ENCODE results near the gene SPACA5.
"Not testable (repeated sequence)": the region's sequence is repeated elsewhere in the genome, so short reads cannot be mapped to it uniquely, and the experiment has no call there.

Gene SPACA5

GRCh38 chrX:48021026-48021900 lies 14.5 kb downstream of the SPACA5 start:
- DNase-seq (ENCODE audit: low spot score) = peak; percentile 81

DNA sequence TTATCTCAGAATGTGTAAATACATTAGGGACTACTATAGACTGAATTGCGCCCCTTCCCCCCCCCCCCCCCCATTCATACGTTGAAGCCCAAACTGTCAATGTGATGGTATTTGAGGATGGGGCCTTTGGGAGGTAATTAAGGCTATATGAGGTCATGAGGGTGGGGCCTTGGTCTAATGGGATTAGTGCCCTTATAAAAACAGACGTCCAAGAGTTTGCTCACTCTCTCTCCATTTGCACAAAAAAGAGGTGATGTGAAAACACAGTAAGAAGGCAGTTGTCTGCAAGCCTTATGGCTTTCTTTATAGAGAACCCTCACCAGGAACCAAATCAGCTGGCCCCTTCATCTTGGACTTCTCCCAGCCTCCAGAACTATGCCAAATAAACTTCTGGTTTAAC lies 15.3 kb downstream of the SPACA5 start:
- no peak for DNase-seq (ENCODE audit: low spot score)

DNA sequence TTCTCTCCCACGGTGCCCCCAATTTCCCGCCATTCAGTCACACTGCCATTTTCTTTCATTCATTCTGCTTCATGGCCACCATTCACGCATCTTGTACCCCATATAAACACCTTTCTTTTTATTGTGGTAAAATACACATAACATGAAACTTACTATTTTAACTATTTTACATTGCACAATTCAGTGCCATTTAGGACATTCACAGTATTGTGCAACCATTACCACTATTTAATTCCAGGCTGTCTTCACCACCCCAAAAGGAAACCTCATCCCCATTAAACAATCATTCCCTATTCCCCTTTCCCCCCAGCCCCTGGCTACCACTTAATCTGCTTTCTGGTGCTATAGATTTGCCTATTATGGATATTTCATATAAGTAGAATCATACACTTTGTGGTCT lies 15.9 kb downstream of the SPACA5 start:
- no peak for DNase-seq (ENCODE audit: low spot score)

- peak; percentile 72 for DNase-seq (ENCODE audit: low spot score)
Measured at GRCh38 chrX:48025561-48025960, 18.8 kb downstream of the SPACA5 start.

DNA sequence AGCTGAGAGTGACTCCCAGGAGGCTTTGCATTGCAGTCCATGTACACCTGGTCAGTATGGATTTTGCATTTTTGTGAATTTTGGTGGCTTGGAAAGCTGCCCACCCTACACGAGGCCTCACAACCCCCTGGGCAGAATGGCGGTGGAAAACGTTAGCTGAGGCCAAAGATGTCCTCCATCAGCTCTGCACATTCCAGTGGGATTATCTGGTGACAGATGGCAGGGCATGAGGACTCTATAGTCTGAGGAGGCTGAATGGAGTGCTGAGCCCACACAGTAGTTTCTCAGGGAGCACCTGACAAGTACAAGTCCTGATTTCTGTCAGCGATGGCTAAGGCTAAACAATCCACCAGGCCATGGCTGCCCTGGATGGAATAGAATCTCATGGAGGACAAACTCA lies 20.8 kb downstream of the SPACA5 start:
- DNase-seq (ENCODE audit: low spot score) = not testable (repeated sequence)

GRCh38 chrX:48028091-48028490 lies 21.3 kb downstream of the SPACA5 start:
- DNase-seq (ENCODE audit: low spot score) = no peak

DNA sequence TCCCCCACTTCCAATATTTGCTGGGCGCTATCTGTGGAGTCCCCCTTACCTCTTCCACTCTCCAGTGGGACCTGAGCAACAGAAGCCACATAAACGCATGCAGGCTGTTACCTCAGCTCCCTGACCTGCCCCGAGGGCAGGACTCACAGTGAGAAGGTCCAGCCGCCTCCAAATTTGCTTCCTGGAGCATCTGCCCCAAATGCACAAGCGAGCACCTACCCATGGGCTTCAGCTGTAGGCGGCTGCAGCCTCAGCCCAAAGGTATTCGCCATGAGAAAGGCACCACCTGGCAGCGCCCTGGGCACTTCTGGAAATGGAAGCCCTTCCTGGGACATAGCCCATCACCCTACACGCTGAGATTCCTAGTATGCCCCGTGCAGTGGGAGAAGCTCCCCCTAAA lies 23.4 kb downstream of the SPACA5 start:
- DNase-seq (ENCODE audit: low spot score) = no peak

GRCh38 chrX:48030641-48031173 lies 23.9 kb downstream of the SPACA5 start:
- not testable (repeated sequence) for DNase-seq (ENCODE audit: low spot score)

- DNase-seq (ENCODE audit: low spot score) = no peak
Measured at GRCh38 chrX:48035891-48036290, 29.1 kb downstream of the SPACA5 start.

GRCh38 chrX:48043056-48043455 lies 36.3 kb downstream of the SPACA5 start:
- DNase-seq (ENCODE audit: low spot score) = no peak

DNA sequence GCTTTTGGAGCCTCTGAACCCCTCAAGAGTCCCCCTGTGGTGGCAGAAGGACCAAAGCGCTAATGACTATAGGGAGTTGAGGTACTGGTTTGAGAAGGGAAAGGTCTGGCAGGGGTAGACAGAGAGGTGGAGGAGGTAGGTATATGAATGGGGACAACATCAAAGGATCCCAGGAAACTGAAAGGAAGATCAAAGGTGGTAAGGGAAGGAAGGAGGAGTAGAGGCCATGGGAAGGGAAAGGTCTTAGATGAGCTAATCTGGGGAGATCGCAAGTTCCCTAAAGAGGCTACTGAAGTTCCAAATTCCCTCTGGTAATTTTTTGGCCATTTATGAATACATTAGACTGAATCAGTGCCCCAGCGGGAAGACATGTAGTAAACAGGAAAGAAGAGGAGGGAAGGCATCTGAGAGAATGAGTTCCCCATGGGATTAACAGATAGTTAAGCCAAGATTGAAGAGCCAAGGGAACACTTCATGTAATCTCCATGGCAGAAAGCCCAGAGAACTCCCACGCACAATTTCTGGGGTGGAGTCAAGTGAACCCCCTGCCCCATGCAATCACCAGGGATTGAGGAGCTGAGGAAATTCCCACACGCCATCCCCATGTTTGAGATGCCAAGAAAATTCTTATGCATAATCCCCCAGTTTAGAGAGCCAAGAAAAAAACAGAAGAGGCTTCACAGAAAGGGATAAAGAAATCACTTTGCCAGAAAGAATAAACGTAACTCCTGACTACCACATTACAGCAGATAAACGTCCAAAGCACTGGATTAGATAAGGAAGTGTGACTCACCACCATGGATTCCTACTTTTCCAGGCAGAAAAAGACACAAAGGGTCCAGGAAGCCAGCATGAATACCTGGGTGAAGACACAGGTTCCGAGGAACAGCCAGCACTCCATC lies 38.9 kb downstream of the SPACA5 start:
- no peak for DNase-seq (ENCODE audit: low spot score)

DNA sequence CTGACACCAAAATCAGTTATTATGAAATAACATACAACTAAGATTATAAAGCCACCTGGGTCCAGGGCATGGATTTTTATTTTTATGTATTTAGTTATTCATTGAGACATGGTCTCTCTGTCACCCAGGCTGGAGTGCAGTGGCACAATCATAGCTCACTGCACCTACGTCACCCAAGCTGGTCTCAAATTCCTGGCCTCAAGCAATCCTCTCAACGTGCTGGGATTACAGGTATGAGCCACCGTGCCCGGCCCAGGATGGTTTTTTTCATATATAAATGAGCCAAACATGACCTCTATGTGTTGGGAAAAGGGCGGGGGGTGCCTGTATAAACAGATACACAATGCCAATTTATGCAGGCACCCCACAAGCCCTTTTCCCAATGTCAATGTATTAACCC lies 40.1 kb downstream of the SPACA5 start:
- DNase-seq (ENCODE audit: low spot score) = no peak

GRCh38 chrX:48058621-48059295 lies 52.0 kb downstream of the SPACA5 start:
- DNase-seq (ENCODE audit: low spot score) = no peak

DNA sequence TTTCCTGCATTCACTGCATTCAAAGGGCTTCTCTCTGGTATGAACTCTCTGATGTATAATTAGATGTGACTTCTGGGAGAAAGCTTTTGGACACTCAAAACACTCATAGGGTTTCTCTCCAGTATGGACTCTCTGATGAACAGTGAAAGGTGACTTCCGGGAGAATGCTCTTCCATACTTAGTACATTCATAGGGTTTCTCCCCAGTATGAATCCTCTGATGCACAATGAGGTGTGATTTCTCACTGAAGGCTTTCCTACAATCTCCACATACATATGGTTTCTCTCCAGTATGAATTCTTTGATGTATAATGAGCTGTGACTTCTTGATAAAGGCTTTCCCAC lies 52.5 kb downstream of the SPACA5 start:
- no peak for DNase-seq (ENCODE audit: low spot score)
